HG03565 (cell line): ENCODE data around the gene NTM.

Experiments
- ATAC-seq: cut with Tn5 transposase; IDR thresholded peaks from one replicate; pipeline ENCODE4 v1.9.1; 2021; ENCODE audit warnings: mild to moderate bottlenecking, moderate library complexity; ENCODE audit not compliant: unreplicated experiment

NTM gene

DNA sequence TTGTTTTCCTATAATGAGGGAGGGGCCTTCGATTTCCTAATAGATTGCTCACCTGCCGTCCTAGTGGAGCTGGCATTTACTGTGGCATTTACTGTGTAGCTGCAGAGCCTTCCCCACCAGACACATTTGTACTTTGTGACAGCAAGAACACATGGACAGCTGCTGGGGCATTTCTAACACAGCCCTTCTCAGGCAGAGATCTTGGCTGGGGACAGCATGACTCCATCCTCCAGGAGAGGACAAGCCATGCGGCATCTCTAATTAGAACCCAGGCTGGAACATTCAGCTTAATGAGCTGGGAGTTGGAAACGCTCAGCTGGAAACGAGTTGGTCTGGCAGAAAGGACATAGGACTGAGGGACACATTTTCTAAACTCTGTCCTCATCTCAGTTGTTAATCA is 887.5 kb downstream of the NTM start:
- no peak for ATAC-seq

DNA sequence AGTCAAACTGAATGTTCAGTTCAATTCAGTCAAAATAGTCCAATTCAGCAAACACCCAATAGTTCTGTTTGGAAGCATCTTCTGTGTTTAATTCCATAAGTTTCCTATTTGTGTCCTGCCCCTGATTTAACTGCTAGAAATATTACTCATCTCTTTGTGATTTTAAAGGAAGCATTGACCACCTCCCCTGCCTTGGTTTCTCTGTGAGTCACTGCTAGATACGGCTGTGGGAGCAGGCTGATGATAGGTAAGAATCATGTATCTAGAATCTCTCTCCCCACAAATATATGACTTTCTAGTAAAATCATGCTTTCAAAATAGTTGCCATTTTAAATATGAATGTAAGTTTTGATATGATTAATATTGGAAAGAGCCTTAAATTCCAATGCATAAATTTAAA is 888.5 kb downstream of the NTM start:
- no peak for ATAC-seq

DNA sequence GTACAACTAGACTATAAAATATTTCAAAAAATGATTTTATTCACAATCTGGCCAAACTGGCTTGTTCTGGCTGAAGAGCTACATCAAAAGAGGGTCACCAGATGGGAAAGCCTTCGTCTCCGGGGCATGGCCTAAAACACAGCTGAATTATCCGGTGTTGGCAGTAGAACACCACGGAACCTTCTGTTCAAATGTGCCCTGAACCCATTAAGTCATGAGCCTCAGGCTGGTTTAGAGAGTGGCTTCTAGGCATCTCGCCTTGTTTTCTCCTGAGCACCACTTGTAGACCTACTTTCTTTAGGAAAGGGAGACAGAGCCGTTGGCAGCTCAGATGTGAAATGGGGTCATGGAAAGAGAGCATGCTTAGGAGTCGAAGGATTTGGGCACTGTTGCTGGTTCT is 890.2 kb downstream of the NTM start:
- no peak for ATAC-seq

DNA sequence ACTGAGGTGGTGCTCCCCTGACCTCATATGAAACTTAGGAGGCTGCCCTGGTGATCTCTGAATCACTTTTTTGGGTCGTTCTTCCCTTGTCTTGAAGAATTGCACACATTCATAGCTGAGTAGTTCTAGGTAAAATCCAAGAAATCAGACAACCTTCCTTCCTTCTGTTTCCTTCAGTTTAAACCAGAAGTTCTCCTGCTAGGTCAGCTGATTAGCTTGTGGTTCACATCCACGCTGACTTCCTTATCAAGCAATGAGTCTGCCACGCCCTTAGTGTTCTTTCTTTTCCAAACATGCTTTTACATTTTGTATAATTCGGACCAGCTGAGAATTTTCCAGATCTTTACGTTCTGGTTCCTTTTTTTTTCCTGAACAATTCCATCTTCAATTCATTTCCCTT is 892.8 kb downstream of the NTM start:
- ATAC-seq: no peak

DNA sequence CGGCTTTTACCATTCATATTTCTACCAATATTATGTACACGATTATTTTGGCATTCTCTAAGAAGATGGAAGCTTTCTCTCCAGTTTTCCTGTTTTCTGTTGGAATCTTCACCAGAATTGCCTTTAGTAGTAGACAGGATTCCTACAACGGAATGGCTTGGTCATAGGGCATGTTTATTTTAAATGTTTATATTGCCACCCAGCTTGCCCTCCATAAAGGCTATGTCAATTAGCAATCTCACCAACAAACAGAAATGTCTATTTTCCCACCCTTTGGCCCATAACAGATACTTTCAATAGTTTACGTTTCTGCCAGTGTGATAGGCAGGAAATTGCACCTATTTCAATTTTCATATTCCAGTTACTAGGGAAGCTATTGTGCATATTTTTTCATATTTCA is 893.5 kb downstream of the NTM start:
- ATAC-seq: no peak

DNA sequence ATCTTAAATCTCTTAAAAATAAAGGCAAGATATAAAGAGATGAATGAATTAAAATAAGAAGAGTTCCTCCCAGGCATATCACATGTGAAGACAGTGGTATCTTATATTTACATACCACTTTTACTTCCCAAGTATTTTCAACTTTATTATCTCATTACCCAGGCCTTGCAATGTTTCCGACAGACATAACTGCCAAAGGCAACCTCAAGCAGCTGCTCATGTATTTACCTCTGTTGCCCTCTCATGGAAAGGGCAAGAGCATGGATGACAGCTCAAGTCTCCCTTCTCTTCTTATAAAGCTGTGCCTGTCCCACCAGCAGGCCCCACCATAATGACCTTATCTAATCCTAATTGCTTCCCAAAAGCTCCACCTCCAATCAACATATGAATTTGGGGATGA is 894.2 kb downstream of the NTM start:
- no peak for ATAC-seq

DNA sequence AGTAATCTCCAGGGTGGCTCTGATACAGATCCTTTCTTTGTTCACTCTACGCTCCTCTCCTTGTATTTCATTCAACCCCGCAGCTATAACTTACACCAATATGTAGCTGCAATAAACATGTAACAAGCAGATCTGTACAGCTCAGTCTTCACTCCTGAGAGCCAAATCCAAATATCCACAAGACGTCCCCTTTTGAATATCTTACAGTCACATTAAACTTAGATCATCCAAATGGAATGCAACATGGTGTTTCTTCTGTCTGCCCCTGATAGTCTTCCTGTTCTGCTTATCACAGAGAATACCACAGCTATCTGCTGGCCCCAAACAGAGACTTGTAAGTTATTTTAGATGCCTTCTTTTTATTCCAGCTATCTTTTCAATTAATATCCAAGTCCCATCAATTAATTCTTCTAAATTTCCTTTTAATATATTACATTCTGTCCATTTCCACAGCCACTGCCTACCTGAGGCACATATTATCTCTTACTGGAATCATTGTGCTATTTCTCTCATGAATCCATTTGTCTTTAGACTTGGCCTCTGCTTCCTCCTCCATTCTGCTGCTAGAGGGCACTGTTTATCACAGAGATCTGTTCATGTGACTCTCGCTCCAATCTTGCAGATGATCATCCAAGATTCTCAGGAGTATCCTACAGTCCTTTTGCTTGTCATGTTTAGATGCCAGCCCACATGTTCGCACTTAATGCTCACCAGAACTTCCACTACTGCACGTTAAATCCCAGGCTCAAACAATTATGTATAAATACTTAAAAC is 908.6 kb downstream of the NTM start:
- no peak for ATAC-seq

DNA sequence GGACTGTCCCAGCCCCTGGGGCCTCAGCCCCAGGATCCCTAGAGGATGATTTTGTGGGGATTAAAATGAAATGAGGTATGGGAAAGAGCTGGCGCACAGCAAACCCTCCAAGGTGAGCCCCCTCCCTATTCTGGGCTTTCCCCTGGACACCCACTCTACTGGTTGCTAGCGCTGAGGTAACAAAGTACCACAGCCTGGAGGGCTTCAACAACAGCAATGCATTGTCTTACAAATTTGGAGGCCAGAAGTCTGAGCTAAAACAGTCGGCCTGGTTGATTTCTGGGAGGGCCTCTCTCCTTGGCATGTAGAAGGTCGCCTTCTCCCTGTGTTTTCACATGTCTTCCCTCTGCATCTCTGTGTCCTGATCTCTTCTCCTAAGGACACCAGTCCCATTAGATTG is 913.6 kb downstream of the NTM start:
- no peak for ATAC-seq

DNA sequence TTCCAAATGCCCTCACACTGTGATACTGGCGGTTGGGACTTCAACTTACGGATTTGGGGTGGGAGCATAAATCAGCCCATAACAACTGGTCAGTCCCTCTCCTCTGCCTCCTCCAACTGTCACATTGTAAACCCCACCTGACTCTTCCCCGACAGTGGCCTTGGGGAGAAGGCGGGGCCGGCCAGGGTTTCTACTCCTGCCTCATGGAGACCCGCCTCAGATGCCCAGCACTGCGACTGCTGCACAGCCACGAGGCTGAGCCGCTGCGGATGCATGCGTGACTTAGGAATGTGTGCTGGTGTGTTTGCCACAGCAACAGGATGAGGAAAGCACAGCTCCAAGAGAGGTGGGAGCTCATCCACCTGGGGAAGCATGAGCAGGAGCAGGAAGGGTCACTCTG is 914.2 kb downstream of the NTM start:
- no peak for ATAC-seq

DNA sequence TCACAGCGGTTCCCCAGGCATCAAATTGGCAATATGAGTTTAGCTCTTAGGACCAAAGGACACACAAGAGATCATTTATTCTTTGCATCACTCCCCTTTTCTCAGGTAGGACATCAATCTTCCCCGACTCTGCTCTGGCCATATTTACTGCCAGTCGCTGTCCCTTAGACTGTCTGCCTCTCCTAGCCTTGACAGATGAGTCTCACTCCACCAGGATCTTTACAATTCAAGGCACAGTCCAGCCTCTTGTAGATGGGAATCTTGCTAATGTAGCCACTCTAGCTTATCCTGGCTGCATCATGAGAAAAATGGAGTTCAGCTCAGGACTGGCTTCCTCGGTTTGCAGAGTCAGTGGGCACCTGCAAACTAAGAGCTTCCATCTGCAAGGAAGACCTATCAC is 915.2 kb downstream of the NTM start:
- no peak for ATAC-seq

DNA sequence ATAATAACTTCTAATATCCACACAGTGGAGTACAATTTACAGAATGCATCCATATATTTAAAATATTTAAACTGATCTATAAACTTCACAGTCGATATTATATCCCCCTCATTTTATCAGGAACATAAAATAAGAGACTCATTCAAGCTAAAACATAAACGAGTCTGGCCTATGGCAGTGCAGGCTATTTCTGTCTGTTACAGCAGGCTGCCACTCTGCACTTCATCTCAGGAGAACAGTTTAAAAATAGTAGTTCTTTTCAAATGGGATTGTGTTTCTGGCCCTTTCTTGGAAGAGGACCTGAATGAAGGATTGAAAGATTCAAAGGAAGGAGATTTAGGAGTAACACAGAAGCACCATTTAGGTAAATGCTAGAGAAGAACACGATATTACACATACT is 915.7 kb downstream of the NTM start:
- no peak for ATAC-seq

DNA sequence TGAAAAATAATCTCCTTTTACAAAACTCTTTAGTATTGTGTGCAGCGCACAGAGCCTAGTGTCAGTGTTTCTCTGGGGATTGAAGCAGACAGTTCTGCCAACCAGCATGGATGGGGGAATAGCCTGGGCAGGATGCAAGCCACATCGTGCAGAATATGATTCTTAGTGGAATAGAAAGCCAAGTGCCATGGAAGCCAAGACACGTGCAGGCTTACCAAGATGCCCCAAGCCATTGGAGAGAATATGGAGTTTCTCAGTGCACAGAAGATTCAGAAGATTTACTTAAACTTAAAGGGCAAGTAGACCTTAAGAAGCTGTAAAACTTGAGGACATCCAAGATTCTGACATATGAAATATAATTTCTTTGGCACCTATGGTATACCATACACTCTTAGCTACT is 917.6 kb downstream of the NTM start:
- ATAC-seq: no peak

DNA sequence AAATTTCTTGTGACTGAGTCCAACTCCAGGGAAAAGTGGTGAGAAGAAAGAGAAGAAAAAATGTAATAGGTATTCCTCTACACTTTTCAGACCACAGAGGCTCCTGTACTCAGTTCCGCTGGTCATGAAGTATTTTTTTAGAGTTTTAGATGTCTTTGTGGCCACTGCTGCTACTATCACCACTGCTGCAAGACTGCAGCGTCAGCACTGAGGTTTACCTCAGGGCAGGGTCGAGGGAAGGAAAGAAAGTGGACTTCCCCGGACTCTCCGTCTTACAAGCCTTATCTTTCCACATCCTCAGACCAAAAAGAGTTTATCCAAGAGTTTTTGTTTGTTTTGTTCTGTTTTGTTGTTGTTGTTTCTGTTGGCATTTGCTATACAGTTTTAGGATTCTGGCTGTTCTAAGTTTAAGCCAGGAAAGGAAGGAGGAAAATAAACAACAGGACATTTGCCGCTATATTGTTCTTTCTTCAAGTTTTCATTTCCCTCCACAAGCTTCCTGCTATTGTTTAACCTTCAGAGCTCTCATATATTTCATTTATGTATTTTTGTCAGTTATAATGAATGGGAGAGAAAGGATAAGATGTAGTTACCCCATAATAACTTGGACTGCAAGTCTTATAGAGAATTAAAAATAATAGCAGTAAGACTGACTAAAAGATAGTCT is 919.3 kb downstream of the NTM start:
- ATAC-seq: no peak

DNA sequence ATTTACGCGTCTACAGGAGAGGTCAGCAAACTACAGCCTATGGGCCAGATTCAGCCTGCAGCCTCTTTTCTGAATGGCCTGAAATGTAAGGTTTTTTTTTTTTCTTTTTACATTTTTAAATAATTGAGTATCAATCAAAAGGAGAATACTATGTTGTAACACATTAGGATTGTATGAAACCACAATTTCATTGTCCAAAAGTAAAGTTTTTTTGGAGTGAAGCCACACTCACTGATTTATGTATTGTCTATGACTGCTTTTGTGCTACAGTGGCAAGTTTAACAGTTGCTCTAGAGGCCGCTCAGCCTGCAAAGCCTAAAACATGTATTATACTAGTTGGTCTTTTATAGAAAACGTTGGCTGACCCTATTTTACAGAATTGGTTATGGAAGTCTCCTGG is 923.2 kb downstream of the NTM start:
- no peak for ATAC-seq

DNA sequence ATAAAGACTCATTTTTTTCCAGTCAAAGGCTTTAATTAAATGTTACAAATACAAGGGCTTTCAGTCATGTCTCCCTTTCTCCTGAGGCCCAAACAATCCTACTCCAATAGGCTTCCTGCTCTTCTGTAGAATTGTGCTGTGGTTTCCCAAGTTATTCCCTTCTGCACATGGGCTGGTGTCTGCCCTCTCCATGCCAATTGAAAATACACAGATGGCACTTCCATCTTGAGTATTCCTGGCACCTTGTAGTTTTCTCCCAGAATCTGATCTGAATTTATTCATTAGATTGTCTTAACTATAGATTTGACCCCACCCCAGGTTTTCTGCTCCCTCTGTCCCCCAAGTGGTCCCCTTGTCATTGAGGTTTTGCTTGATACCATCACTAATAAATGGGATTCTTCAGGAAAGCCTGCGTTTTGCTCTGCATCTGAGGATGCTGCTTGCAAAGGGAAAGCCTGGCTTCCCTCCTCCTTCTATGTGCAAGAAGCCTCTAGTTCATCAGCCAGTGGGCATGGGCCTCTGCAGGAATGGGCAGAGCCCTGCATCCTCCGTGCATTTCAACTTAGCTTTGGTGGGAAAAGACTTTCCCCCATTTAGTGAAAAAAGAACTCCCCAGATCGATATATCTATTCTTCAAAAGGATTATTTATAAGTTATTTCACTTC is 926.7 kb downstream of the NTM start:
- no peak for ATAC-seq

DNA sequence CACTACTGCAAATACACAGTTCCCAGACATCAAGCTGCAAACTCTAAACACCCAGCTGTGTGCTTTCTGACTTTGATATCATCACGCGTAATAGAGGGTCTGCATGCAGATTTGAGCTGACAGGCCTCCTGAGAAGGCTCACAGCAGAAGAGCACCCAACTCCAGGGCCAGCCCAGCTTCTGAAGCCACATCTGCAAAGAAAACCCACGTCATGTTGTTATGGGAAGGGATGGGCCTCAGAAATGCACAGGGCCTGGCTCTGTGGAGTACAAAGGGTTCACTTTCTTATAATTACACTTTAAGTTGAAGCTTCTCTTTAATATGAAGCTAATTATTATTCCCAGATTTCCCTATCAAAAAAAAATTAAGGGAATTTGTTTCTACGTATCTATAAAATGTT is 927.9 kb downstream of the NTM start:
- ATAC-seq: no peak

DNA sequence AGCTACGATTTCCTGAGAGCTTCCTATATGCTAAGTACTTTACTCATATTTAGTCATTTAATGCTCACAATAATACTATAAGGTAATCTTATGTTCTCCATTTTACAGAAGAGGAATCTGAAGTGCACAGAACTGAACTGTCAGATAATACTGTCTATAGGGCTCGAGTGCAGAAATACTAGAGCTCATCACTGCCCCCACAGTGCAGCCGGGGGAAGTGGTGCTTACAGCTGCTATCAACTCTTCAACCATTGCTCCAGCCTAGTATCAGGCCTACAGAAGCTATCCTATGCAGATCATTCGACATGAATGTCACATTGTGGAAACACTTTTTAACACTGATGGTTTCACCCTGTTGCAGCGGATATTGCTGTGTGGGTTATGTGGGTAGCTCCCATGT is 929.9 kb downstream of the NTM start:
- ATAC-seq: no peak

DNA sequence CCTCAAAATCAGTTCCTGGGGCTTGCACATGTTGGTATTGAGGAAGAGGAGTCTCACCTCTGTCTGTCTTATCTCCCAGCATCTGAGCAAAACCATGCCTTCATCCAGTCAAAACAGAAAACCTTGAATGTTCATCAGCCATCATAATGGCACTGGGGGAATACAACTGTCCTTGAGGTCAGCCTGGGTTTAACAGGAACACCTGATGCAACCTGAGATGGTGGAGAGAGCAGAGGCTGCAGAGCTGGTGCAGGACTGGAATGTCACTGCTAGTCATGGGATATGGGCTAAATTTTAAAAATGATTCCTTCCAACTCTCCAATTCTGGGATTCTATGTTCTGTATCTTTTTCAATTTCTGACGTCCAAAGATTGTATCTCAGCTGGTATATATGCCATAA is 931.0 kb downstream of the NTM start:
- ATAC-seq: no peak

DNA sequence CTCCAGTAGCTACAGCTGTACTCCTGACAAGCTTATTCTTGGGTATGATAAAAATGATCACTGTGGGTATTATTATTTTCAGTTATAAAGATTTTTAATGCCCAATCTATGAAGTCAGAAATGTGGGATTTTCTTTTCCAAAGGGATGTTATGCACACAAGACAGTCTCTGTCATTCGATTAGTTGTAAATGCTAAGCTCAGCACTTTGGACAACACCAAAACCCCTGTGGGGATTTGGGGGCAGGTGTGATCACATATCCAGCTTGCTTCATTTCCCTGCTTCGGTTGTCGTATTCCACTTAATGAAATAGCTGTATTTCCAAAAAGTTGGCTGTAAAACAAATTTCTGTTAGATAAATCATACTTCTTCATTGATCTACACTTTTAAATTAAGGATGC is 931.5 kb downstream of the NTM start:
- ATAC-seq: no peak

DNA sequence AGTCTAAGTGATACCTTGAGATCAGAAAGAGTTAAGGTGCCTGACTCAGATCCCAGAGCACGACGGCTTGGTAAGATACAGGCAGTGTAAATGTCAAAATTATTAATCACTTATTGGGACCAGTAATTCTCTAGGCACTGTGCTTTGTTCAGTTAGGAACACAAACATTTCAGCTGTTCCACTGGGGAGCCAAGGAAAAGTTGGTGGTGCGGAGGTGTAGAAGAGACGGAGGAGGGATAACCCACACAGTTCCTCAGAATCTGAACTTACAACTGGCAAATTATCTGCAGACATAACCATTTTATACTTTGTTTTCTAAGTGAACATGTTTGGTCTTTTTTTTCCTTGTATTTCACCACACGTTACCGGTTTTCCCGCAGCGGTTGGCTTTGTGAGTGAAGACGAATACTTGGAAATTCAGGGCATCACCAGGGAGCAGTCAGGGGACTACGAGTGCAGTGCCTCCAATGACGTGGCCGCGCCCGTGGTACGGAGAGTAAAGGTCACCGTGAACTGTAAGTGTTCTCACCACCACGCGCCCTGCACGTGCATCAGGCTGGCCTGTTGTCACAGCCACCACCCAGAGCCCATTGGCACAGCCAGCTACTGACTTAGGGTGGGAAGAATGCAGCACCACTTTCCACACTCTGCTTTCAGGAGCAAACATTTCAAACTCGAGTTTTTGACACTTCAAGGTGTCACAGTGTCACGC is 937.0 kb downstream of the NTM start:
- no peak for ATAC-seq
